GM12892 (cell line): ENCODE data around the gene PRMT6.

Experiments
- POLR2A ChIP-seq: IDR thresholded peaks from 2 replicates; pipeline ENCODE4 v1.6.1; 2011; ENCODE audit warnings: low read depth, low read length, control low read depth
- POLR2AphosphoS5 ChIP-seq: IDR thresholded peaks from 2 replicates; pipeline ENCODE4 v1.6.1; 2011; ENCODE audit warnings: low read depth, low read length, control low read depth

GRCh38 chr1:107091418-107091817, 34.9 kb downstream of the PRMT6 start:
- TF ChIP-seq POLR2AphosphoS5 (no peak), POLR2A (no peak)
